Central memory CD4-positive, alpha-beta T cell (primary cell): Measurements from ENCODE around the gene MZT2B.
"Not testable (repeated sequence)": the region's sequence is repeated elsewhere in the genome, so short reads cannot be mapped to it uniquely, and the experiment has no call there.

Experiments
- DNase-seq: peaks from one replicate; pipeline ENCODE4 v3.0.0; 2022

MZT2B gene

GRCh38 chr2:130220505-130220904 is 38.4 kb downstream of the MZT2B start:
- DNase-seq, result not testable (repeated sequence)

DNA sequence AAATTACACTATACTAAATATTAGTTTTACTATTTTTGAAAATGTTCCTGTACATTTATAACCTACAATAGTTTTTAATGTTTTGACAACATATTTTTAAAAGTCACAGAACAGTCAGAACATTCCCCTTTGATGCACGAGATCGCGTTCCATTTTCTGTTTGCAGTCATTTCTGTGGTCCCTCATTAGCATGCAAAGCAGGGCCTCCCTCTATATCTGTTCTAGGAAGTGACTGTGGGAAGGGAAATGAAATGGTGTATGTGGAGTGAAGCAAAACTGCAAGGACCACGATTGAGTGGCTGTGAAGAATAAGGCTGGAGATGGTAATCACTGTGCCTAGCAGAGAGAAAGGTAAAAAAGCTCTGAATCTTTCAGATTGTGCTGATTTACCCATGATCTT is 40.5 kb downstream of the MZT2B start:
- not testable (repeated sequence) for DNase-seq

- not testable (repeated sequence) for DNase-seq
Observed at GRCh38 chr2:130228005-130228404, 45.9 kb downstream of the MZT2B start.

GRCh38 chr2:130228467-130229160 is 46.6 kb downstream of the MZT2B start:
- not testable (repeated sequence) for DNase-seq

DNA sequence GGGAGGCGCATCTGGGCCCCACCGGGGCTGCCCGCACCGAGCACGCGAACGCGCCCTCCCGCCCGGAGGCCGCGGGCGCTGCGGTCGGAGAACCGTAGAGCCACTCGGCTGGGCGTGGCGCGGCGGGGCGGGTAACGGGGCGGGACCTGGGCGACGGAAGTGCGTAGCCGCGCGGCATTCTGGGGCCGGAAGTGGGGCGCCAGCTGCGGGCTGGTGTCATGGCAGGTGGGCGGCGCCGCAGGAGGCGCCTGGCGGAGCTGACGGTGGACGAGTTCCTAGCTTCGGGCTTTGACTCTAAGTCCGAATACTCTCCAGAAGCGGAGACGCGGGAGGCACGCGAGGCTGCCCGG is 47.1 kb downstream of the MZT2B start:
- DNase-seq, result peak; percentile 30

GRCh38 chr2:130230376-130230775 is 48.3 kb downstream of the MZT2B start:
- DNase-seq, result not testable (repeated sequence)

DNA sequence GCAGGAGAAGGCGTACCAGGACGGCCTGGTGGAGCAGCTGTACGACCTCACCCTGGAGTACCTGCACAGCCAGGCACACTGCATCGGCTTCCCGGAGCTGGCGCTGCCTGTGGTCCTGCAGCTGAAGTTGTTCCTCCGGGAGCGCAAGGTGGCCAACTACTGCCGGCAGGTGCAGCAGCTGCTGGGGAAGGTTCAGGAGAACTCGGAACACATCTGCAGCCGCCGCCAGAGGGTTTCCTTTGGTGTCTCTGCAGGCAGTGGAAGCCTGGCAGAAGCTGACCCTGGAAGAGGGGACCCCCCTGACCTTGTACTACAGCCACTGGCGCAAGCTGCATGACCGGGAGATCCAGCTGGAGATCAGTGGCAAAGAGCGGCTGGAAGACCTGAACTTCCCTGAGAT is 48.8 kb downstream of the MZT2B start:
- DNase-seq, result not testable (repeated sequence)

DNA sequence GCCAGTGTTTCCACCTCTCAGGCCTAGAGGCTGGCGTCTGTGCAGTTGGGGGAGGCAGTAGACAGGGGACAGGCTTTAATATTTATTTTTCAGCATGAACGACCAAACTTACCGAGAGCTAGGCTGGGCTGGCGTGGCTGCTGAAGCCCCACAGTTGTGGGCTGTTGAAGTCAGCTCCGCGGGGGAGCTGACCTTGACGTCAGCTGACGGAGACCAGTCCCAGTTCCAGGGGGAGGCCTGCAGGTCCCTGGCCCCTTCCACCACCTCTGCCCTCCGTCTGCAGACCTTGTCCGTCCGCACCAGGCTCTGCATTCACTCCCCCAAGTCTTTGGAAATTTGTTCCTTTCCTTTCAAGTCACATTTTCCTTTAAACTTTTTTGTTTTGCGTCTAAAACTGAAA is 49.6 kb downstream of the MZT2B start:
- DNase-seq, result no peak

GRCh38 chr2:130233066-130233465 is 51.0 kb downstream of the MZT2B start:
- not testable (repeated sequence) for DNase-seq

DNA sequence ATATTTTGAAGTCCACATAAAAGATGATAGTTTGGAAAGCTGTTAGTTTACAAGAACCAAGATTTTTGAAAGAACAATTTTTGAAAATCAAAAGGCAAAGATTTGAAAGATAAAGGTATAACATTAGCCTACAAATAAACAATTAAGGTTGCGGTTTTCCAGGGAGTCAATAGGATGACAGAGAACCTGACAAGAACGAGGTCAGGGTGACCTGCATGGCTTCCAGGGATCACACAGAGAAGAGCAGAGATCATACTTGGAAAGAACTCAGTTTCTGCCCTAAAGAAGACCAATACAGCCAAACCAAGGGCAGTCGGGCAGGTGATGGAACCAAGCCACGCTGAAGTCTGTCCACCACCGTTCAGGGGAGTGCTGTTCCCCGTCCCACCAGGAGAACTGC is 57.5 kb downstream of the MZT2B start:
- not testable (repeated sequence) for DNase-seq
